ENCODE results near the gene ETV3L. TPM values are rescaled to one million over a fixed set of nuclear protein-coding genes. Genes with fewer than 3 reads are reported as not detected.
"Not testable (repeated sequence)": the region's sequence is repeated elsewhere in the genome, so short reads cannot be mapped to it uniquely, and the experiment has no call there.

The ETV3L gene
- polyA plus RNA-seq, 5 donors = 0.08 TPM; not detected in 4

GRCh38 chr1:157105988-157106812 is 6.6 kb upstream of the ETV3L start:
- DNase-seq = no peak

GRCh38 chr1:157105298-157105987 is 5.8 kb upstream of the ETV3L start:
- DNase-seq = no peak

- DNase-seq = no peak
Measured at GRCh38 chr1:157104598-157105293, 5.1 kb upstream of the ETV3L start.

- no peak for DNase-seq
Measured at GRCh38 chr1:157103268-157103667, 3.7 kb upstream of the ETV3L start.

GRCh38 chr1:157101149-157101548 is 1.5 kb upstream of the ETV3L start:
- DNase-seq = no peak

GRCh38 chr1:157098987-157099632 is 498 bp downstream of the ETV3L start:
- not testable (repeated sequence) for DNase-seq

- no peak for DNase-seq
Measured at GRCh38 chr1:157098519-157098918, 1.1 kb downstream of the ETV3L start.

- no peak for DNase-seq
Measured at GRCh38 chr1:157097692-157098091, 1.9 kb downstream of the ETV3L start.

GRCh38 chr1:157096881-157097280 is 2.7 kb downstream of the ETV3L start:
- no peak for DNase-seq

- no peak for DNase-seq
Measured at GRCh38 chr1:157095551-157095950, 4.1 kb downstream of the ETV3L start.

- no peak for DNase-seq
Measured at GRCh38 chr1:157095091-157095490, 4.5 kb downstream of the ETV3L start.

- DNase-seq = peak; percentile 43 to 48
Measured at GRCh38 chr1:157092831-157093230, 6.8 kb downstream of the ETV3L start.

- DNase-seq = no peak
Measured at GRCh38 chr1:157091668-157092273, 7.8 kb downstream of the ETV3L start.

GRCh38 chr1:157091186-157091585 is 8.4 kb downstream of the ETV3L start:
- DNase-seq = no peak

- DNase-seq = no peak
Measured at GRCh38 chr1:157090771-157091170, 8.8 kb downstream of the ETV3L start.

- peak; percentile 70 to 85 for DNase-seq
Measured at GRCh38 chr1:157090196-157090647, 9.4 kb downstream of the ETV3L start.

- DNase-seq = no peak
Measured at GRCh38 chr1:157089789-157090188, 9.8 kb downstream of the ETV3L start.

- DNase-seq = no peak
Measured at GRCh38 chr1:157088607-157089006, 11.0 kb downstream of the ETV3L start.

GRCh38 chr1:157087030-157087429 is 12.6 kb downstream of the ETV3L start:
- DNase-seq = no peak

- DNase-seq = no peak
Measured at GRCh38 chr1:157086299-157086698, 13.3 kb downstream of the ETV3L start.

GRCh38 chr1:157085421-157085820 is 14.2 kb downstream of the ETV3L start:
- DNase-seq = no peak

GRCh38 chr1:157084720-157085119 is 14.9 kb downstream of the ETV3L start:
- DNase-seq = no peak
